SU-DHL-6 (cell line): Measurements from ENCODE around the gene KCNN2.

Experiments
- EZH2phosphoT487 ChIP-seq: fragments of 200-600 bp; sonication (generic), shearing (Covaris generic); conservative IDR thresholded peaks from 2 replicates; pipeline ENCODE4 v1.6.1; 2018; ENCODE audit warnings: mild to moderate bottlenecking, antibody characterized with exemption, low read length, moderate library complexity, mixed read lengths
- TF ChIP-seq, protein P1 (sequence below): fragments of 200-600 bp; sonication (generic); IDR thresholded peaks from one replicate; pipeline ENCODE4 v1.5.1; 2017; ENCODE audit warnings: antibody characterized with exemption, mild to moderate bottlenecking, low read length, moderate library complexity; ENCODE audit not compliant: insufficient read depth, poor library complexity, severe bottlenecking

DNA sequence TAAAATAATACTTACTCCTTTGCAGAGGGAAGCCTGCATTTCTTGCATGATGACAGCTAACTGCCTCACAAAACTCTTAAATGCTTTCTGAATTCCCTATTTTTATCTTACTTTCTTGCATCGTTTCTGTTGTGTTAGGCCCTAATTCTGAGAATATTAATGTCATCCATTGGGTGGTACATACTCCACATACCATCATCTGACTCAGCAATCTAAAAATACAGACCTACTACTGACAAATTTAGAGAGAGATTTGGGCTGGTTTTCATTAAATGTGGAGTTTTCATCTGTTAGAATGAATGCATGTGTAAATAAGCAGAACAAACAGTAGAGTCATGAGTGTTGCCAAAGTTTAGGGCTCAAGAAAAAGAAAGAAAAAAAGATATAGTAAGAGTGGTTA lies 26.5 kb upstream of the KCNN2 start:
- TF ChIP-seq, protein P1, sequence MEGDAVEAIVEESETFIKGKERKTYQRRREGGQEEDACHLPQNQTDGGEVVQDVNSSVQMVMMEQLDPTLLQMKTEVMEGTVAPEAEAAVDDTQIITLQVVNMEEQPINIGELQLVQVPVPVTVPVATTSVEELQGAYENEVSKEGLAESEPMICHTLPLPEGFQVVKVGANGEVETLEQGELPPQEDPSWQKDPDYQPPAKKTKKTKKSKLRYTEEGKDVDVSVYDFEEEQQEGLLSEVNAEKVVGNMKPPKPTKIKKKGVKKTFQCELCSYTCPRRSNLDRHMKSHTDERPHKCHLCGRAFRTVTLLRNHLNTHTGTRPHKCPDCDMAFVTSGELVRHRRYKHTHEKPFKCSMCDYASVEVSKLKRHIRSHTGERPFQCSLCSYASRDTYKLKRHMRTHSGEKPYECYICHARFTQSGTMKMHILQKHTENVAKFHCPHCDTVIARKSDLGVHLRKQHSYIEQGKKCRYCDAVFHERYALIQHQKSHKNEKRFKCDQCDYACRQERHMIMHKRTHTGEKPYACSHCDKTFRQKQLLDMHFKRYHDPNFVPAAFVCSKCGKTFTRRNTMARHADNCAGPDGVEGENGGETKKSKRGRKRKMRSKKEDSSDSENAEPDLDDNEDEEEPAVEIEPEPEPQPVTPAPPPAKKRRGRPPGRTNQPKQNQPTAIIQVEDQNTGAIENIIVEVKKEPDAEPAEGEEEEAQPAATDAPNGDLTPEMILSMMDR, result no peak
- TF ChIP-seq EZH2phosphoT487, result no peak
